Activated CD4-positive, alpha-beta T cell treated with anti-CD3 and anti-CD28 coated beads, Interleukin-2, amount 50 U/mL, for 4 hours (primary cell): ENCODE data around the gene YWHAH.
A peak's percentile ranks its signal among the peaks of the same experiment; 100 is the strongest.
"Not testable (repeated sequence)": the region's sequence is repeated elsewhere in the genome, so short reads cannot be mapped to it uniquely, and the experiment has no call there.

Experiments used
- DNase-seq, 2 experiments: peaks; one replicate each; pipeline ENCODE4 v3.0.0-alpha.2; 2020

Gene YWHAH

DNA sequence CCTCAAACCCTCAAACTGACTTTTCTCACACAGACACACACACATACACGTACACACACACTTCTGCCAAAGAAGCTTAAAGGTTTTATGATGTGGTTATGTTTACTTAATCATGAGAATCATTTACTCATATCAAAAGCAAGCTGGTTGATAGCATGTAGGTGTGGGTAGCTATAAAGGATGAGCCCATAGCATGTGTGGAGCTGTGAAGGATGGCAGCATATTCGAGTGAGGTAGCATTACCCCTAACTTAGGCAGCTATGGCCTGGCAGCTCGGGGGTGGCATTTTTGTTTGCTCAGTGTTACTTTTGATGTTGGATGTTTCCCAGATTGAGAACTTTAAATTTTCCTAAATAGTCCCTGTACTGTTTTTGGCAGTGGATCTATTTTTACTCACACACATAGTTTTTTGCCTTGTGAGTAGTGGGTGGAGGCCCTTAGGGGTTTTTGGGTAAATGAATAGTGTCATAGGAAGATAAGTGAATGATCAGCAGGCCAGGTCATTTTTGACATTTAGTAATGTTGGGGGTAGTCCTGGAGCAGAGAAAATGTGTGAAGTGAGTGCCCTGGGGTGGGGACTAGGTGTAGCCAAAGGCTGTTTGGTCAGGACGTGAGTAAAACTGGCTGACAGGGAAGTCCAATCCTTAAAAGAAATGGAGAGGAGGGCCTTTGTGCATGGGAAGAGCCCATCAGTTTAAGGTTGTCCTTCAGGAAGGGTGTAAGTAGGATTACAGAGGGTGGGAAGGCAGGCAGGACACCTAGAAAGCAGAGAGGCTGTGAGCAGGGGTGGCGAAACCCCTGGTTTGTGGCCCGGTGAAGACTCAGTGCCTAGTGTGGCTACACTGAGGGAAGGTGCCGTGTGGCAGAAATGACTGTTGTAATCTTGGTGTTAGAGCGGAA, 7.1 kb downstream of the YWHAH start:
- DNase-seq: no peak

DNA sequence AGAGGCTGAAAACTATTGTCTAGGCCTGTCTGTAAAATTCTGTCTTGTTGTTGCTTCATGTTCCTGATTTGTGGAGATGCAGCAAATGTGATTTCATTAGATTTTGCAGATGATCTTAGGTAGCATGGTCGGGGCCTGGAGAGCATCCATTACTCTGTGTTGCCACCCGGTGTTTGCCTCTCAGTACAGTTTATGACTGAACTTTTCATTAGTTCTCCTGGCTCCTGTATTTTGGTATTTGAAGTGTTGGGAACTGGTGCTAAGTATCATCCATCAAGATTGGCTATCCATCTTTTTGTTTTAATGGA, 7.7 kb downstream of the YWHAH start:
- no peak for DNase-seq

DNA sequence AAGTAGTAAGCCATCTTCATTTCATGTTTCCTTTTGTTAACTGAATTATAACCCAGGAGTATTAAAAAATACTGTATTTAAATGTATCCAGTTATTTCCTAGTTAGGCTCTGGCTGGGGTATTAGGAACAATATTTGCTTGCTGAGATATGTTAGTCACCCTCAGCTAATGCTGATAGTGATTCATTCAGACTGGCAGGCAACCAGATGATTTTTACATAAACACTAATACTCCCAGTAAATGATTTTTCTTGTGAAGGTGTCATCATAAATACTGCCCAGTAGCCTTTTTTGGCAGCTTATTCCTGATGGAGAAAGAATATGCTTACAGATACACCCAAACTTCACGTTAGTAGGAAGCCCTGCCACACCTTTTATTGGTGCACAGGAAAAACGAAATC, 8.1 kb downstream of the YWHAH start:
- DNase-seq: no peak

DNA sequence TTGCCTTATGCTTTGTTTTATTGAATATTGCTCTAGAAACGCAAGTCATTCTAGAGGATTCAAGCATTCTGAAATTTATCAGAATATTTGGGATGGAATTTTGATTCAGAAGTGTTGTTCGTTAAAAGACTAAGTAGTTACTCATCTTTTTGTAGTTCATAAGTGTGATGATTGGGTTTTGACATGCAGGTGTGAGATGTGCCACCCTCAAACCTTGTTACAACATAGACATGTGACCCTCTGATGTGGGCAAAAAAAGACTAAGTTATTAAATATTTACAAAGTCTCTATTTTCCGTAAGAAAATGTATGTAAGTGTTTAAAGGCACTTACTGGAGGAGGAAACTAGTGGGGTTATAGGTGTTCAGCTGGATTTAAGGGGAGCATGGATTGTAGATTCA, 8.9 kb downstream of the YWHAH start:
- DNase-seq: no peak

DNA sequence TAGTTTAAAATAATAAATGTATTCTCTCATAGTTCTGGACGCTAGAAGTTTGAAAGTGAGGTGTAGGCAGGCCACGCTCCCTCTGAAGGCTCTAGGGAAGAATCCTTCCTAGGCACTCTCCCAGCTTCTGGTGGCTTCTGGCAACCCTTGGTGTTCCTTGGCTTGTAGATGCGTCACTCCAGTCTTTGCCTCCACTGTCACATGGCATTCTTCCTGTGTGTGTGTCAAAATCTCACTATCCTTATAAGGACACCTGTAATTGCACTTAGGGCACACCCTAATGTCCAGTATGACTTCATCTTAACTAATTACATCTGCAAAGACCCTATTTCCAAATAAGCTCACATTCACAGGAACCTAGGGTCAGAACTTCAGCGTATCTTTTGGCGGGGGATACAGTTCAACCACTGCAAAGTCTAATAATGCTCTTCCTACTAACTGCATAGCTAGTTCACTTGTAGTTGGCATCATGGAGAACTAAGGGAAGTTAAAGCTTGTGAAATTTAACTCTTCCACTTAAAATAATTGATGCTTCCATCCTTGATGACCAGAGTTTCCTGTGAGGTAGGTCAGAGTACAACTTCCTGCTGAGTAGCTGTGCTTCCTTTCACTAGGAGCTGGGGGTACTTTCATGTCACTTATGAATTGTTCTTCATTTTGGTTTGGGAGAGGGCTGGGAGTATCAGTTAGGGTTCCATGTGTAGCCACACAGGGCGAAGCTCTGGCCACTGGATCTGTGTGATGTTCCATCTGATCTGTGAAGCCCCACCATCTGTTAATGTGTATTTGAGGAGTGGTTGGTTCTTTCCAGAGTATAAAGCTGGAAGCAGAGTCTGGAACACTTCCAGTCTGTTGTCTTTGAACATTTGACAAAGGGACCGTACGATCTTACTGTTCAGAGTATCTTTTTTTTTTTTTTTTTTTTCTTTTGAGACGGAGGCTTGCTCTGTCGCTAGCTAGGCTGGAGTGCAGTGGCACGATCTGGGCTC, 10.5 kb downstream of the YWHAH start:
- DNase-seq: no peak

DNA sequence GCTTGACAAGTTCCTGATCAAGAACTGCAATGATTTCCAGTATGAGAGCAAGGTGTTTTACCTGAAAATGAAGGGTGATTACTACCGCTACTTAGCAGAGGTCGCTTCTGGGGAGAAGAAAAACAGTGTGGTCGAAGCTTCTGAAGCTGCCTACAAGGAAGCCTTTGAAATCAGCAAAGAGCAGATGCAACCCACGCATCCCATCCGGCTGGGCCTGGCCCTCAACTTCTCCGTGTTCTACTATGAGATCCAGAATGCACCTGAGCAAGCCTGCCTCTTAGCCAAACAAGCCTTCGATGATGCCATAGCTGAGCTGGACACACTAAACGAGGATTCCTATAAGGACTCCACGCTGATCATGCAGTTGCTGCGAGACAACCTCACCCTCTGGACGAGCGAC, 12.0 kb downstream of the YWHAH start:
- DNase-seq: peak; percentile 21 to 34

DNA sequence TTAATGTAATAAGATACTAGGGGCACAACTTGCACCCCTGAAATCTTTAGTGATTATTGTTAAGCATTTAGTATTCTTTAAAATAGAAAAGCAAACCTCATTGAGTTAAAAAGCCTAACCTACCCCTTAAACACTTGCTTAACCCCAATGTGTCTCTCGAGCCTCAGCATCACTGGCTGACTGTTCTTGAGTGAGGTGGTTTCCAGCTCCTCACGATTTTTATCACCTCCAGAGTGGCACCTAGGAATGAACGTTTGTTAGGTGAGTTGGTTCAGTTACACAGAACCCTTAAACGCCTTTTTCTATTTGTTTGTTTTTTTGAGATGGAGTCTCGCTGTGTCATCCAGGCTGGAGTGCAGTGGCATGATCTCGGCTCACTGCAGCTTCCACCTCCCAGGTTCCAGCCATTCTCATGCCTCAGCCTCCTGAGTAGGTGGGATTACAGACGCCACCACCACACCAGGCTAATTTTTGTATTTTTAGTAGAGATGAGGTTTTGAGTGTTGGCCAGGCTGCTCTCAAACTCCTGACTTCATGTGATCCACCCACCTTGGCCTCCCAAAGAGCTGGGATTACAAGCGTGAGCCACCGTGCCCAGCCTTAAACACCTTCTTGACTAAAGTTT, 13.7 kb downstream of the YWHAH start:
- no peak for DNase-seq

DNA sequence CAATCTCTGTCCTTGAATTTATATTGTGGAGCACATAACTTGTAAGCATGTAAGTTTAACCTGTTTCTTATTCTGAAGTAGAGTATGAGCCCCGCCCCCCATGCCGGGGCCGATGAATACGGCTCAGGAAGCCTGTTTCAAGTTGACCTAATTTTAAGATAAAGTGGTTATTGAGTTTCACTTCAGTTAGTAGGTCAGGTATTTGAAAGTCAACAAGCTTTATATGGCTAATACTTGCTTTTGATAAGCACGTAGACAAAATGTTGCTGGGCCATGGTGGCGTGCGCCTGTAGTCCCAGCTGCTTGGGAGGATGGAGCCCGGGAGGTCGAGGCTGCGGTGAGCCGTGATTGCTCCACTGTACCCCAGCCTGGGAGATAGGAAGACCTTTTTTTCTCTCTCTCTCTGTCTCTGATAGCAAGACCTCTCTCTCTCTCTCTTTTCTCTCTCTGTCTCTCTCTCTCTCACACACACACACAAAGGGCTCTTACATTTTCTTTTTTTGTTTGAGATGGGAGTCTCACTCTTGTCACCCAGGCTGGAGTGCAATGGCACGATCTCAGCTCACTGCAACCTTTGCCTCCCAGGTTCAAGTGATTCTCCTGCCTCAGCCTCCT, 14.4 kb downstream of the YWHAH start:
- DNase-seq: peak in 1 of 2 experiments; percentile 10

DNA sequence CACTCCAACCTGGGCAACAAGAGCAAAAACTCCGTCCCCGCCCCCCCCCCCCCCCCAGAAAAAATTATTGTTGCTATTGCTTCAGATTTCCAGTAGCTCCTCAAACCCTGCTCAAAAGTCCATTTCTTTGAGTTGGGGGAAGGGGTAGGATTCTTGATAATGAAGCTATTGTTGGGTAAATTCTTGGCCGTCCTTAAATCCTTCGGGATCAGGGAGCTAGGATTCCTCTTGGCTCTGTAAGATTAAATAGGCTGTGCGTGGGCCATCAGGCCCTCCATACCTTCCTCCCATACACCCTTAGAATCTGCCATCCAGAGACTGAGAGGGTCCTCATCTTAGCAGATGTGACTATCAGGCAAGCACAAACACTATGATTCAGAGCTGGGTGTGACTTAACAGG, 16.4 kb downstream of the YWHAH start:
- DNase-seq: no peak

DNA sequence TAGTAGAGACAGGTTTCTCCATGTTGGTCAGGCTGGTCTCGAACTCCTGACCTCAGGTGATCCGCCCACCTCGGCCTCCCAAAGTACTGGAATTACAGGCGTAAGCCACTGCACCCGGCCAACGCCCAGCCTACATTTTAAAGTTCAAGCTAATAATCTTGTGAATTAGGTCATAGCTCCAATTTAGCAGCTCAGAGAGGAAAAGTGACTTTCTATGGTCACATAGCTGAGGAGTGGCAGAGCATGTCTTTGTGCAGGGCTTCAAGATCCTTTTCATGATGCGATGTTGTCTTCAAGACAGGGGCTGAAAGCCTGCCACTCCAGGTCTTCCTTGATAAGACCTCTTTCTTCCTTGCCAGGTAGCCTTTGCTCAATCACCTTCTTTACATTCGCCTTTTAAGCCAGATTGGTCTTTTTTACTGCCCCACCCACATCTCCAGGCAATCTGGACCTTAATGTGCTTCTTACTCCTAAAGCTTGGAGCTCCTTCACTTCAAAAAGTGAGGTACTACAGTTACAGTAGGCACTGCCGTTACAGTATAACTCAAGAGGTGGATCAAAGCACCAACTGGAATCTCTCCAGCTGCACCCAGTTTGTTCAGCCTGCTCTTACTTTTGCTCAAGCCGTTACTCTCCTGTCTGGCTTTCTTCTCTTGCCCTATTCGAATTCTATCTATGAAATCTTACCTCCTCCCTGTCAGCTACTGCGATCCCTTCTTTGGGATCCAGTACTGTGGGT, 18.2 kb downstream of the YWHAH start:
- DNase-seq: no peak

DNA sequence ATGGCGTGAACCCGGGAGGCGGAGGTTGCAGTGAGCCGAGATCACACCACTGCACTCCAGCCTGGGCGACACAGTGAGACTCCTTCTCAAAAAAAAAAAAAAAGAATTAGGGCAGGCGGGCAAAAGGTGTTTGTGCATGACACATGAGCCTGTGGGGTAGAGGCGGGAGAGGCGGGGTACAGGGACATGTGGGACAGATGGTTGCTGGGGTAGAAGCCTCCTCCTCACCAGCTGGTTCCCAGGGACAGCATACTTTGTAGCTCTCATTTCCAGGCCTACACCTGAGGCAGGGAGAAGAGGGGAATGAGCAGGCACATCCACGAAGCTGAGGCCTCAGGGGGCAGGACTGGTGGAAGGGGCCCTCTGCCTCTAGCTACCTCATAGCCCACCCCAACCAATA, 23.7 kb downstream of the YWHAH start:
- no peak for DNase-seq

DNA sequence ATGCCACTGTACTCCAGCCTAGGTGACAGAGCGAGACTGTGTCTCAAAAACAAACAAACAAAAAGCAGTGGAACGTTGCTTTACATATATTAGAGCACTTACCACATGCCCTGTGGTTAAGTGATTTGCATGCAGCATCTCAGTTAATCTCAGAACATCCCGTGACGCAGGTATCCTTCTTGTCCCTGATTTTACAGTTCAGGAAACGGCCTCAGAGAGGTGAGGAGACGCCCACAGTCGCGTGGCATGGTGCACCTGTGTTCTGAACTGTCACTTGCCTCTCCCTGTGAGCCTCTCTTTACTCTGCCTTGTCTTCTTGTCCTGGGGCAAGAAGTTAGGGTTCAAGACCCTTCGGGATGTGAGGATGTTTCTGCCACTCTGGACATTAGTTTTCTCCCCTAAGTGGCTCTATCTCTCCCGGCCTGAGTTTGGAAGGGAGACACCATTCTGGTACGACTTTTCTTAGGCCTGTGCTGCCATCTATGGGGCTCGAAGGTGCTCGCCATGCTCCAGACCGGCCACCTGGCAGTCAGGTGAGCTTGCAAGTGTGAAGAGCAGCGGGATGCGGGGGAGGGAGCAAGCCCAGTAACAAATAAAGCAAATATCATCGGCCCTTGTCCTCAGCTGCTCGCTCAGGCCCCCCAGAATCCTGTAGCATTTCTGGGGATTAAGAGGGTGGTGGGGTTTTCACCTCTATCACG, 25.6 kb downstream of the YWHAH start:
- DNase-seq: peak; percentile 60 to 62

DNA sequence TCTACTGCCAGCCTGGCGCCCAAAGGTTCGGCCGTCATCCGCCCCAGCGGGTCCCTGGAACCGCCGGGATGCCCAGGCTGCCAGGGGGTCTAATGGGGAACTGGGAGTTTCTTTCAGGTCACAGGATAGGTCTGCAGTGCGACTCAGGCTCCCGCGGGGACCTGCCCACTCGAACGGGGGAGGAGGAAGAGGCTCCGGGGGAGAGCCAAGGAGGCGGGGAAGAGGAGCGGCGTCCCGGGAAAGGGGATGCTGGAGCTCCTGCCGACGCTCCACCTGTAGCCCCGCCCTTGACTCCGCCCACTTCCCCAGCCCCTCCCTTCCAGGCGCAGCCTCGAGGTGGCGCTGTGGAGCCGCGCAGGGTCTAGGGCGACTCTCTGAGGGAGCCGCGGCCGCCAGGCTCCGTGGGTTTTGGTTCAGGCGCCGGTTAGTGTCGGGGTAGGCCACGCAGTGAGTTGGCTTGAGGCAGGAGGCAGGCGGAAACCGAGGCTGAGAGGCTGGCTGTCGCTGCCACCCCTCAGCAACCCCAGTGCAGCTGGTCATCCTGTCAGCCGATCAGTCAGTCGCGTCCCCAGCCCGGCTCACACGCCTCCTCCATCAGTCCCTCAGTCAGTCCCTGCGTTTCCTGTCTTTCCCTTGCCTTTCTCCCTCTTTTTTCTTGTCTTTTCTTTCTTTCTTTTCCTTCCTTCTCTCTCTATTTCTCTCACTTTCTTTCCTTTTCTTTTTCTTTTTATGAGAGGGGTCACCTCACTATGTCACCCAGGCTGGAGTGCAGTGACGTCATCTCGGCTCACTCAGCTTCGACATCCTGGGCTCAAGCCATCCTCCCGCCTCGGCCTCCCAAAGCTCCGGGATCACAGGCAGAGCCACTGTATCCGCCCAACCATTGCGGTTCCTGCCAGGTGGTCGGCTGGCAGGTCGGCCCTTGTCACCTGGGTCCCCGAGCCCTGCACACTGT, 26.4 kb downstream of the YWHAH start:
- DNase-seq: peak; percentile 78 to 83

DNA sequence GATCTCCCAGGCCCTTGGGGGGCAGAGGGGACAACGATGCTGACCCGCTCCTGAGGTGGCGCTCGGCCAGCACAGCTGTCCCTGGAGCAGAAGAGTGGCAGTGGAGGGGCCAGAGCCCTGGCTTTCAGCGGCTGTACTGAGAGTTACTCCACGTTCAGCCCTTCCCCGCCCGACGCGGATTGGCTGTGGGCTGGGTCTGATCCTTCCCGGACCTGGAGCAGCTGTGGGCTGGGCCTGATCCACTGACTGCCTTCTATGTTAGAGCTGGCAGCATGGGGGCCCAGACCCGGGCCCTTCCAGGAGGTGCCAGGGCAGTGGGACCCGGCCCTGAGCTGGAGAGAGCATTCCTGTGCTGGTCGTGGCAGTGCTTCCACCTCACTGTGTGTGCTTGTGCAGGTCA, 27.8 kb downstream of the YWHAH start:
- DNase-seq: no peak

DNA sequence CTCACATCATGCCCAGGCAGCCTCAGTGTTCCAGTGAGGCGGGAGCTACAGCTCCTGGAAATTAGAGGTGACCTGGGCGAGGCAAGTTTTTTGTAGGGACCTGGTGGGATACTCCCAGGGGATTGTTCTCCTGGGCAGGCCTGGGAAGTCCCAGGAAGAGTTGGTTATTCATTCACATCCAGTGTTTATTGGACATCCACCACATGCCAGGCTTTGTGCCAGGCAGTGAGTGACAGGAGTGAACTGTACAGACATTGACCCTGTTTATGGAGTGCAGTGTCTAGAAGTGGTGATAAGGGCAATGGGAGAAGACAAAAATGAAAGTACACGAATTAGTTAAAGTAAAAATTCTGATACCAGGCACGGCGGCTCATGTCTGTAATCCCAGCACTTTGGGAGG, 29.4 kb downstream of the YWHAH start:
- DNase-seq: no peak

DNA sequence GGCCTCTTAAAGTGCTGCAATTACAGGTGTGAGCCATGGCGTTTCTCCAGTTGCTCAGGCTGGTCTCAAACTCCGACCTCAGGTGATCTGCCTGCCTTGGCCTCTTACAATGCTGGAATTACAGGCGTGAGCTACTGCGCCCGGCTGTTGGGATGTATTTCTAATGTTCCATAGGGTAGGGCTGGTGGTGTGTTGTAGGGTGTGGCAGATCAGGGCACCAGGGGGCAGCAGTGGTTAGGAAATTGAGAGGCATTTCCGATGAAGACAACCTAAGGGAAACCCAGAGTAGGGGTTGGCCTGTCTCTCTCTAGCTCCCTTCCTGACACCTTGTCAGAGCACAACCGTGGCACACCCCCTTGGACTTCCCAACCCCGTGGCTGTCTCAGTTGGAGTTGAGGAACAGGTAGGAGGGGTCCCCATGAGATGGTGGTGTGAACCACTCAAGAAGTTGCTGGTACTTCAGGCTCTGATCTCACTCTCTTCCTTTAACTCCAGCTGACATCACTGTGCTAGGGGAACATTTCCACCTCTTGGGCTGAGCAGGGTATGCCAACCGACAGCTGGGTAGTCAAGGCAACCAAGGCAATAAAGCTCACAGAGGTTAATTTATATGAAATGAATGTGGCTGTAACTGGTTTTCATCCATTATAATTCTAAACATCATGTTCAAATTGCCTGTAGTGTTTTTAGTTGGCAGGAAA, 33.0 kb downstream of the YWHAH start:
- peak; percentile 77 to 81 for DNase-seq

DNA sequence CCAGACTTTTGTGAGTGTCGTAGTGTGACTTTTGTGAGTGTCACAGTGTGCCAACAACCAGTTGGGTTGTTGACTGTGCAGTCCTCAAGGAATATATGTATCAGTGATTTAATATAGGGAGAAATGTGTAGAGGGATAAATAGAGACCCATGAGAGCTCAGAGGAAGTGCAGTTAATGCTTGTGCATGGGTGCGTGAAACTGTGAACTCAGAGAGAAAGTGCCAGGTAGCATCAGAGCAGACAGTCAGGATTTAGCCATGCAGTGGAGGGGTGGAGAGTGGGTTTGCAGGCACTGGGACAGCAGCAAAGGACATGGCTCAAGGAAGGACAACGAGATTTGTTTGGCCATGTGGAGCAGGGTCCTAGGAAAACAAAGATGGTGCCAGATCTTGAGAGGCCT, 33.6 kb downstream of the YWHAH start:
- DNase-seq: no peak

DNA sequence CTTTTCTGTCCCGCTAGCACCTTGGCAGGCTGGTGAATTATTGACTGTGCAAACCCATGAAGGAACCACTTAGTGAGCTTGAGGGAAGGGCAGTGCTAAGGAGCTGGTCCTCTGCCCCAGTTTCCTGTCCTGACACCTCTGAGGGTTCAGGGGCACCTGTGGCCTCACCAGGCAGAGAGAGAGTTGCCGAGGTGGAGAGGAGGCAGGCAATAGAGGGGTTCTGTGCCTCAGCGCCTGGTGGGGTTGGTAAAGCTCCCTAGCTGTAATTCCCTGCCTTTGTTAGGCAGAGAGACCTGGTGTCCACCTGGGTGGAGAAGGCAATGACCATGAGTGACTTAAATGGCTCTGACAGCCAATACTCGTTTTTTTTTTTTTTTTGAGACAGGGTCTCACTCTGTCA, 36.3 kb downstream of the YWHAH start:
- DNase-seq: no peak

DNA sequence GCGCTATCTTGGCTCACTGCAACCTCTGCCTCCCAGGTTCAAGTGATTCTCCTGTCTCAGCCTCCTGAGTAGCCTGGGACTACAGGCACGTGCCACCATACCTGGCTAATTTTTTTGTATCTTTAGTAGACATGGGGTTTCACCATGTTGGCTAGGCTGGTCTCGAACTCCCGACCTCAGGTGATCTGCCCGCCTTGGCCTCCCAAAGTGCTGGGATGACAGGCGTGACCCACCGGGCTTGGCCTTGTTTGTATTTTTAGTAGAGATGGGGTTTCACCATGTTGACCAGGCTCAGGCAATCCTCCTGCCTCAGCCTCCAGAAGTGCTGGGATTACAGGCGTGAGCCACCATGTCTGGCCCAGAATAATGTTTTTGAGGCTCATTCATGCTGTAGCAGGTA, 37.6 kb downstream of the YWHAH start:
- not testable (repeated sequence) for DNase-seq
